Measurements from ENCODE around the gene PPP2R2D.

DNA sequence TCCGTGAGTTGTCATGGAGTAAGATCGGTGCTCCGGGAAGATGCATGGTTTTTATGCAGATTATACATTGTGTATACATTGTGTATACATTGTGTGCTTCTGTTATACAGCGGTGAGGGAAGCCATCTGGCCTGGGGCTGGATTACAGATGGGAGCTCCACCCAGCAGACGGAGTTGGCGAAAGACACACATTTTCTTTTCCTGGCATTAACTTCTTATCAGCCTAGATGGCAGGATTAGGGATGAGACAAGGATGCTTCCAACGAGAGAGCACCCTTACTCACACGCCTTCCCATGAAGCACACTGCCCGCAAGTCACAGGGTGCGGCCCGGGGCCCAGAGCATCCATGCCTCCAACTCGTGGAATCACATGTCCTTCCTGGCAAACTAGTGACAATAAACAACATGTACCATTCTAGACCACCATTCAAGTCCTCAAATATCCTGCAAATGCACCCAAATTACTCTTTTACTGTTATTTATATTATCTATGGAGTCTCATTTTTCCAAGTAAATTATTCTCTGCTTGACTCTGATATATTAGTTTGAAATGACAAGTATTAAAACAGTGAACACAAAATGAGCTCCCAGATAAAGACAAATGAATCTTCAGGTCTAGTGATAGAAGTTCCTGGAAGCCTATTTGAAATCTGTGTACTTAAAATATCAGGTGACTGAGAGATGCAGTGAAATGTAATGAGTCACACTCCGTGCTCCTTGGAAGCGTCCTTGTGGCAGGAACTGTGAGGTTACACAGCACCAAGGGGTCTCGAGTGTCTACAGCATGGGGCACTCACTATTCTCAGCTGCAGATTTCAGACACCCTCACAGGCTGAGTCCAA, 29.8 kb upstream of the PPP2R2D start:
- TF ChIP-seq, protein P1, sequence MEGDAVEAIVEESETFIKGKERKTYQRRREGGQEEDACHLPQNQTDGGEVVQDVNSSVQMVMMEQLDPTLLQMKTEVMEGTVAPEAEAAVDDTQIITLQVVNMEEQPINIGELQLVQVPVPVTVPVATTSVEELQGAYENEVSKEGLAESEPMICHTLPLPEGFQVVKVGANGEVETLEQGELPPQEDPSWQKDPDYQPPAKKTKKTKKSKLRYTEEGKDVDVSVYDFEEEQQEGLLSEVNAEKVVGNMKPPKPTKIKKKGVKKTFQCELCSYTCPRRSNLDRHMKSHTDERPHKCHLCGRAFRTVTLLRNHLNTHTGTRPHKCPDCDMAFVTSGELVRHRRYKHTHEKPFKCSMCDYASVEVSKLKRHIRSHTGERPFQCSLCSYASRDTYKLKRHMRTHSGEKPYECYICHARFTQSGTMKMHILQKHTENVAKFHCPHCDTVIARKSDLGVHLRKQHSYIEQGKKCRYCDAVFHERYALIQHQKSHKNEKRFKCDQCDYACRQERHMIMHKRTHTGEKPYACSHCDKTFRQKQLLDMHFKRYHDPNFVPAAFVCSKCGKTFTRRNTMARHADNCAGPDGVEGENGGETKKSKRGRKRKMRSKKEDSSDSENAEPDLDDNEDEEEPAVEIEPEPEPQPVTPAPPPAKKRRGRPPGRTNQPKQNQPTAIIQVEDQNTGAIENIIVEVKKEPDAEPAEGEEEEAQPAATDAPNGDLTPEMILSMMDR (conservative IDR thresholded peaks at IDR 0.05): no peak
- TF ChIP-seq ZFX (IDR thresholded peaks at IDR 0.05): no peak

Measured in C4-2B (cell line).